Suprapubic skin (tissue), 4 donors: ENCODE measurements around the gene CNTN1.

Source experiments
- EP300 ChIP-seq: sonication (generic); formaldehyde crosslinking; IDR thresholded peaks from one replicate; pipeline ENCODE4 v1.6.1; 2017; ENCODE audit warnings: antibody characterized with exemption
- POLR2A ChIP-seq, 2 donors: fragments of 450-650 bp; IDR thresholded peaks; one replicate each; pipeline ENCODE4 v1.6.1; 2017; ENCODE audit warnings: antibody characterized with exemption in 2 of 2, mild to moderate bottlenecking in 2 of 2, moderate library complexity in 2 of 2
- POLR2AphosphoS5 ChIP-seq, 3 donors: sonication (generic); formaldehyde crosslinking; IDR thresholded peaks; one replicate each; pipeline ENCODE4 v1.6.1; 2017; ENCODE audit warnings: antibody characterized with exemption in 3 of 3
- TF ChIP-seq, protein P1 (sequence below), 2 donors: fragments of 200-600 bp in 1 of 2; fragments of 450-650 bp in 1 of 2; sonication (generic) in 1 of 2; IDR thresholded peaks; one replicate each; pipeline ENCODE4 v1.5.1; 2016 to 2019; ENCODE audit warnings: antibody characterized with exemption in 2 of 2, mild to moderate bottlenecking in 1 of 2, moderate library complexity in 1 of 2

DNA sequence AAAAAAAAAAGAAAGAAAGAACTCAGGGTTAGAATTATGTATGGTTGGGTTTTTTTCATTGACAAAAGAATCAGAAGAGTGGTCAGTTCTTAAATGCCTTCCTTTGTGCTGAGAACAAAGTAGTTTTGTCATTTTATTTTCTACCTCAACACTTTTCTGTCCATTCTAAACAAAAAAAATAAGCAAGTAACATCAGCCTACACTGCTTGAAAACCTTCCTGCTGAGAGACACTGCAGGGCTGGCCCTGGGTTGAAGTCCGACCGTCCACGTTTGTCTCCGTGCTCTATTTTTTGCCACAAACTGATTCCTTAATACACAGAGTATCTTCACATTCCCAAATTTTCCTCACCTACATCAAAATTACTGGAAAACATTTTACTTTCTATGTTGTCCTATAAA, 284.3 kb downstream of the CNTN1 start:
- TF ChIP-seq, protein P1, sequence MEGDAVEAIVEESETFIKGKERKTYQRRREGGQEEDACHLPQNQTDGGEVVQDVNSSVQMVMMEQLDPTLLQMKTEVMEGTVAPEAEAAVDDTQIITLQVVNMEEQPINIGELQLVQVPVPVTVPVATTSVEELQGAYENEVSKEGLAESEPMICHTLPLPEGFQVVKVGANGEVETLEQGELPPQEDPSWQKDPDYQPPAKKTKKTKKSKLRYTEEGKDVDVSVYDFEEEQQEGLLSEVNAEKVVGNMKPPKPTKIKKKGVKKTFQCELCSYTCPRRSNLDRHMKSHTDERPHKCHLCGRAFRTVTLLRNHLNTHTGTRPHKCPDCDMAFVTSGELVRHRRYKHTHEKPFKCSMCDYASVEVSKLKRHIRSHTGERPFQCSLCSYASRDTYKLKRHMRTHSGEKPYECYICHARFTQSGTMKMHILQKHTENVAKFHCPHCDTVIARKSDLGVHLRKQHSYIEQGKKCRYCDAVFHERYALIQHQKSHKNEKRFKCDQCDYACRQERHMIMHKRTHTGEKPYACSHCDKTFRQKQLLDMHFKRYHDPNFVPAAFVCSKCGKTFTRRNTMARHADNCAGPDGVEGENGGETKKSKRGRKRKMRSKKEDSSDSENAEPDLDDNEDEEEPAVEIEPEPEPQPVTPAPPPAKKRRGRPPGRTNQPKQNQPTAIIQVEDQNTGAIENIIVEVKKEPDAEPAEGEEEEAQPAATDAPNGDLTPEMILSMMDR (IDR thresholded peaks at IDR 0.05), result no peak
- TF ChIP-seq POLR2A (IDR thresholded peaks at IDR 0.05), result no peak
- no peak for TF ChIP-seq POLR2AphosphoS5 (IDR thresholded peaks at IDR 0.05)
- no peak for TF ChIP-seq EP300
